Activated CD4-positive, CD25-positive, alpha-beta regulatory T cell treated with anti-CD3 and anti-CD28 coated beads, Interleukin-2, amount 50 U/mL, for 72 hours (primary cell): ENCODE measurements around the gene PREX1.
"Not testable (repeated sequence)": the region's sequence is repeated elsewhere in the genome, so short reads cannot be mapped to it uniquely, and the experiment has no call there.

Source experiments
- DNase-seq: peaks from one replicate; pipeline ENCODE4 v3.0.0; 2021

PREX1 gene

DNA sequence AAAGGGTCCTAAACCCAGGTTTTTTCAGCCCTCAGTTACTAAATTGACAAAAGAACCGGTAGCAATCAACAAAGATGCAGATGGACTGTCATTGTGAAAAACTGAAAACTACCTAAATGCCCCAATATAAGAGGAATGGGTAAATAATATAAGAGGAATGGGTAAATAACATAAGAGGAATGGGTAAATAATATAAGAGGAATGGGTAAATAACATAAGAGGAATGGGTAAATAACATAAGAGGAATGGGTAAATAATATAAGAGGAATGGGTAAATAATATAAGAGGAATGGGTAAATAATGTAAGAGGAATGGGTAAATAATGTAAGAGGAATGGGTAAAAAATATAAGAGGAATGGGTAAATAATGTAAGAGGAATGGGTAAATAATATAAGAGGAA lies 15.7 kb downstream of the PREX1 start:
- not testable (repeated sequence) for DNase-seq

DNA sequence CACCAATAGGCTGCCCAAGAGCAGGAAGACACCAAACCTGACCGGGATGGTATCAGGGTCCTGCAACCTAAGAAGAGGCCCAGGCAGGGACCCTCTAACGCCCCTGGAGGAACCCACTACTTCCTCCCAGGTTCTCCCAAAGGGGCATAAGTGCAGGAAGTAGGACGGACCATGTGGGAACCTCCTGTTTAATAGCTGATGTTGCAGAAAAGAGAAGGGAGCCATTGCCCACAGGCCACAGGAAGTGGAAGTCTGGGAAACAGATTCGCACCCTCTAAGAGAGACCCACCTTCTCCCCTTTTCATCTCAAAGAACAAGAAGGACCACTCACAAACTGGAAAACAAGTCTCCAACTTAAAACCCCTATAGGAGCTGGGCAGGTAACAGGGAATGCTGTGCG lies 18.1 kb downstream of the PREX1 start:
- DNase-seq = no peak

DNA sequence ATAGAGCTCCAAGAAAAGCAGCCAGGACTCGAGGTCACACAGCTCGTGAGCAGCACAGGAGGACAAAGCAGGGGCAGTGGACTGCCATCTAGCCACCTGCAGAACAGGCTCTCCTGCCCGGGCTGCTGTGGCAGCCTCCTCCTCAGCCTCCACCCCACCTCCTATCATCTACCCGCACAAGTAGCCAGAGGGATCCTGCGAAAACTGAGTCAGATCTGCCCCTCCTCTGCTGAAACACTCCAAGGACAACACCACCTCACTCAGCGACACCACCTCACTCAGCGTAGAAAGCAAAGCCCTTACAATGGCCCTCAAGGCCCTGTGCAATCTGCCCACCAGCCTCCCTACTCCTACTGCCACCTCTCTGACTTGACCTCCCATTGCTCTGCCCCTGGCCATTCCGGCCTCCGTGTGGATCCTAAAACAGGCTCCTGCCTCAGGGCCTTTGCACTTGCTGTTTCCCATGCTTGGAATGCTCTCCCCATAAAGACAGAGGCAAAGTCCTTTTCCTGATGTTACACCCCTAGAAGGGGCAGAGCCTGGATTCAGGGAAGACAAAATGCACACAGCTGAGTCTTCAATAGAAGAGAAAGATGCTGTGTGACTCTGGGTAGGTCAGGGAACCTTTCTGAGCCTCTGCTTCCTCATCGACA lies 19.3 kb downstream of the PREX1 start:
- DNase-seq = no peak

DNA sequence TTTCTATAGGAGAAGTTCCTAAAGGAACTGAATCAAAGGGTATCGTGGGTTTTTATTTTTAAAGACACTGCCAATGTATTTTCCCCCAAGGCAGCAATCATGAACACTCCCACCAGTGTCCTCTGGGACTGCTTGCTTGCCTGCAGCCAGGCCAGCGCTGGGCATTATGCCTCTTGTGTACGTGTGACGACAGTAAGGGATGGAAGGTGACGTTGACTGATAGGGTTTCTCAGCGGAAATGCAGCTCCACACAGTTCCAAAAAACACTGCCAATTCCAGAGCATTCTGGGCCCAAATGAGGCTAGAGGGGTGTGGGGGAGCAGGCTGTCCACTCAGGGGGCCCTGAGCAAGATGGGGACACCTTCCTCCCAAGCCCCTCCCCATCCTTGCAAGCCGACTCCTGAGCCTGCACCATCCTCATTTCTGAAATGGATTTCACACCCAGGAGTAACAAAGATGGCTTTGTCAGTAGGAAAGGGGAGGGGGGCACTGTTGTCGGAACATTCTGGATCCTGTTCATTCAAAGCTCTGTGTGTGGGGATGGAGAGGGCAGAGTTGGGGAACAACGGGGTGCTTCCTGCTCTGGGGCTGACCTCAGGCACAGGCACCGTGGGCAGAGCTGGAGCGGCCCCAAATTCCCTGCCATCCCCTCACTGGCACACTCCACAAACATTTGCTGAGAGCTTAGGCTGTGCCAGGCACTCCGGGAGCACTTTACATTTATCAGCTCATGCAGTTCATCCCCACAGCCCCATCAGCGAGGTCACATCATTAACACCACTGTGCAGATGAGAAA lies 20.0 kb downstream of the PREX1 start:
- DNase-seq = no peak

DNA sequence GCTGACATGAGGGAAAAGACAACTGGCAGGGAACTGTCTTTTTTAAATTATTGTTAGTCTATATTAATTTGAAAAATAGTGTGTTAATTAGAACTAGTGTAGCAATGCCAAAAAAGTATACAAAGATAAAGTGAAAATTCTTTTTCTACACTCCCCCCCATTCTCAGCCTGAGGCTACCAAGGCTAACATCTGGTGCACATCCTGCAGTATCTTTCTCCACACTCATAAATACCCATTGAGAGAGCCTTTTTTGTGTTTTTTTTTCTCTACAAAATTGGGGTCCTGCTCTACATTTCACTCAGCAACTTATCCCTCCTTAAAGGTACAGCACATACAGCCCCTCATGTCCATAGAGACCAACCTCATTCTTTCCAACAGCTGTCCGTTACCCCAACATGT lies 20.7 kb downstream of the PREX1 start:
- DNase-seq = no peak

DNA sequence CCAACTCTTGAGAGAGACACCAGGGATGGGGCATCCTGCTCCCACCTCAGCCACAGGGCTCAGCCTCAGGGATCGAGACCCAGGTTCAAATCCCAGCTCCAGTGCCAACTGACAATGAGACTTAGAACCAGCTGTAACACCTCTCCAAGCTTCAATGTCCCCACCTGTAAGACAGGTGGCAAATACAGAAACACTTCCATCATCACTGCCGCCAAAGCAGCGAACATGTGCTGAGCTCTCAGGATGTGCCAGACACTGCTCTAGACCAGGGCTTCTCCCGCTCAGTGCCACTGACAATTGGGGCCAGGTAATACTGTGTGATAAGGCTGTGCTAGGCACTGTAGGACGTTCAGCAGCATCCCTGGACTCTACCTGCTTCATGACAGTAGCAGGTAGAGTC lies 22.1 kb downstream of the PREX1 start:
- no peak for DNase-seq

DNA sequence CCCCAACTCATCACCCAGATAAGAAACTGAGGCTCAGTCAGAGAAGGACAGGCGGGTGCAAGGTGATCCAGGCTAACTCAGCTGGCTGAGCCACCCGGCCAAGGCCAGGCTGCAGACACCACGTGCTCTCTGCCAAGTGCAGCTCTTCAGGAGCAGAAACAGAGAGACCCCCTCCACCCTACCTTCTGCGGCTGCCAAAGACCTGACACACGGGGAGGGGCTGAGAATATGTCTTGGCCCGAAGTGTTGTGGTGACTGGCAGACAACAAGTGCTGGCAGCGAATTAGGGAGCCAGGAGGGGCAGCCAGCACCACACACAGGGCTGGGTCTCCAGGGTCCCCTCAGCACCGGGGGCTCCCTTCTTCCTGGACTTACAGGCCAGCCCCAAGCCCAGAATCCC lies 22.5 kb downstream of the PREX1 start:
- DNase-seq = no peak

DNA sequence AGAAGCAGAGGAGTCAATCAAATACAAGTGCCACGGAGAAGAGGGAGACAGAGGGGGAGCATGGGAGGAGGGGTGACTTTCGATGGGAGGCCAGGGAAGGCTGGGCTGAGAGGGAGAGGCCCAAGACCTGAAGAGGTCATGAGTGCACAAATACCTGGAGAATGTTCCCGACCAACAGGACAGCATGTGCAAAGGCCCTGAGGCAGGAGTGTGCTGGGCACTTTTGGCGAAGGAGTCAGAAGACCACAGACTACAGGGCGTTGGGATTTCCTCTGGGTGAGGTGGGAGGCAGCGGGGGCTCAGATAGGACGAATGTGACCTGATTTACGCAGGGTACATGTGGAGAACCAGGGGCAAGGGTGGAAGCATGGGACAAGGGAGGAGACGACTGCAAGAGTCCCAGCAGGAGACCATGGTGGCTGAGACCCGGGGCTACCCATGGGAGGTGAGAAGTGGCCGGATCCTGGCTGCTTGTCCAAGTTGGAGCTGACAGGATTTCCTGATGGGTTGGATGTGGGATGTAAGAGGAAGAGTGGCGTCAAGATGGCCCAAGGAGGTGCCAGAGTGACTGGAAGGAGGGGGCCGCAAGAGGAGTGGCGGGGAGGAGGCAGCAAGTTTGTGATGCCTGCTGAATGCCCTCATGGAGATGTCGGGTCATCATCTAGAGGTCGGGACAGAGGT lies 23.4 kb downstream of the PREX1 start:
- DNase-seq = no peak

DNA sequence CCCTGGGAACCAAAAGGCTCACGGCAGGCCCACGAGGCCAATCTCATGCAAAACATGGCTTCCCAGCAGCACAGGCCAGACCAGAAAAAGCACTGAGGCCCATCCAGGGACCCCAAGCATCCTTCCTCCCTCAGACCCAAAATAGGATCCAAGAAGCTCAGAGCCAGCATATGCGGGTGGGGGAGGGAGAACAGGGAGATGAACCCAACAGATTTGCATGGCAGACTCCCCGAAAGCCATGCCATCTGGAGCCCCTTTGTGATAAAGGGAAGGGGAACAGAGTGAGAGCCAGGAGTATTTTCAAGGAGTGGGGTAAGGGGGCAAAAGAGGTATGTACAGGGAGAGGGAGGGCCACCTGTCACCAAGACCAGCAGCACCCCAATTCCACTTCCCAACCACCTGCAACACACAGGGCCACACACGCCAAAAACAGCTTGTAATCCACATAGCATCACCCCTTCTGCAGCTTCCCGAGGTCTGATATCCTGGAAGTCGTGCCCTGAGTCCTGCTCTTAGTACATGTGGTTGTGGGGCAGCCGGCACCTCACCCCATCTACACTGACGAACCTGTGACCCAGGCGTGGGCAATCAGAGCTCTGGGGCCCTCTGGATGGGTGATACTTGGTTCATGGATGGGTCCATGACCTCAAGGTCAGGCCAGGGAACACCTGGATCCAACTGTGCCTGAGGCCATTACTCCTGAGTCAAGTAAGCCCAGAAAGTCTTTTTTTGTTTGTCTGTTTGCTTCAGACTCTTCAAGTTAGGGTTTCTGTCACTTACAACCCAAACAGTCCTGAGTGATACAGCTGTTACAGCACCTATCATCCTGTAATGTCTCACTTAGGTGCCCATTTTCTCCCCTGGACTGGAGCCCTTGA lies 24.4 kb downstream of the PREX1 start:
- no peak for DNase-seq

DNA sequence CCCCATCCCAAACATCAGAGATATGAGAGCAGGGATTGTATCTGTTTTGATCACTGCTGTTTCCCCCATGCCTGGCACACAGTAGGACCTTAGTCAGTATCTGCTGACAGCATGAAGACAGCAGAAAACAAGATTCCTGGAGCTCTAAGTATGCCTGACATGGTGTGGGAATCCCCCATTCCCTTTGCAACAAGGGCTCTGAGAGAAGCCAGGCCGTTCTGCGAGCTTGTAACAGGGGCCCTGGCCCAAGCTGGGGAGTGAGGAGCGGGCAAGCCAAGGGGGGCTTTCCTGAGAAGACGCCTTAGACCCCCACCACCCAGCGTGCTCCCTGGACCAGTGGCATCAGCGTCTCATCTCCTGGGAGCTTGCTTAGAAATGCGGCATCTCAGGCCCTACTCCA lies 25.2 kb downstream of the PREX1 start:
- no peak for DNase-seq

DNA sequence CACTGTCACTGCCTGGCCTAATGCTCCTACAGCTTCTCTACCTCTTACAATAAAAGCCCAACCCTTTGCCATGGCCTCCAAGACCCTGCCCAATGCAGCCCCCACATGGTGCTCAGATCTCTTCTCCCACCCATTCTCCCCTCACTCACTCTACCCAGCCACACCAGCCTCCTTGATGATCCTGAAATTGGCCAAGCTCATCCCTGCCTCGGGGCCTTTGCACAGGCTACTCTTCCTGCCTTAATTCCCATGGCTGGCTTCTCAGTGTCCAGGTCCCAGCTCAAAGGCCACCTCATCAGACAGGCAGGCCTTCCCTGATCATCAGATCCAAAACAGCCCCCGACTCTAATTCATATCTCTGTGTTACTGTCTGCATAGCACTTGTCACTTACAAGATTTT lies 25.6 kb downstream of the PREX1 start:
- no peak for DNase-seq

DNA sequence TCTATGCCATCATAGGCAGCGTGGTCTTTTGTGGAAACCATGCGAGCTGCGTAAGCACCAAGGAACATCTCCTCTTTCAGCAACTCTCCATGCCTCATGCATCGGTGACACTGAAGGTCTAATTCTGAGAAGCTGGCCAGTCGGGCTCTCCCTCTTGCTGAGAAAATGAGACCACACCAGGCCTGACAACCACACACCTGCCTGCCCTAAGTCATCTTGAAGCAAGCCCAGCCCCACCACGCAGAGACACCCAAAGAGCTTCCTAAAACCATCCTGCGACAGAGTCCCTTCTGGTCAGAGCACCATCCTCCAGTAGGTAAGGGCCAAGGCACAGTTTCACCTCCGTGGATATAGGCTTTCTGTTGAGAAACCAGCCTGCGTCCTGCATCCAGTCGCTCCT lies 26.6 kb downstream of the PREX1 start:
- no peak for DNase-seq

DNA sequence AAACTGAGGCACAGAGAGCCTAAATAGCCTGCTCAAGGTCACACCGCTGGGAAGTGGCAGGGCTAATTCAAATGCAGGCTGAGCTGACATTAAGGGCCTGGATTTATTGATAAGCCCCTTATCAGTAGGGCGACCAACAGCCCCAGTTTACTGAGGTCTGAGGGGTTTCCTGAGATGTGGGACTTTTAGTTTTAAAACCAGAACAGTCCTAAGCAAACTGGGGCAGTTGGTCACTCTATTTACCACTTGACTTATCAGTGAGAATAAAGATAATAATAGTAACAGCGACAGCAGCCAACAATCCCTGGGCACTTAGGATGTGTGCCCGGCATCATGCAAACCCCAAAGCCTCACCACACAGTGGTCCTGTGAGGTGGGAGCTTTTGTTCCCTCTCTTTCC lies 27.6 kb downstream of the PREX1 start:
- DNase-seq = no peak

DNA sequence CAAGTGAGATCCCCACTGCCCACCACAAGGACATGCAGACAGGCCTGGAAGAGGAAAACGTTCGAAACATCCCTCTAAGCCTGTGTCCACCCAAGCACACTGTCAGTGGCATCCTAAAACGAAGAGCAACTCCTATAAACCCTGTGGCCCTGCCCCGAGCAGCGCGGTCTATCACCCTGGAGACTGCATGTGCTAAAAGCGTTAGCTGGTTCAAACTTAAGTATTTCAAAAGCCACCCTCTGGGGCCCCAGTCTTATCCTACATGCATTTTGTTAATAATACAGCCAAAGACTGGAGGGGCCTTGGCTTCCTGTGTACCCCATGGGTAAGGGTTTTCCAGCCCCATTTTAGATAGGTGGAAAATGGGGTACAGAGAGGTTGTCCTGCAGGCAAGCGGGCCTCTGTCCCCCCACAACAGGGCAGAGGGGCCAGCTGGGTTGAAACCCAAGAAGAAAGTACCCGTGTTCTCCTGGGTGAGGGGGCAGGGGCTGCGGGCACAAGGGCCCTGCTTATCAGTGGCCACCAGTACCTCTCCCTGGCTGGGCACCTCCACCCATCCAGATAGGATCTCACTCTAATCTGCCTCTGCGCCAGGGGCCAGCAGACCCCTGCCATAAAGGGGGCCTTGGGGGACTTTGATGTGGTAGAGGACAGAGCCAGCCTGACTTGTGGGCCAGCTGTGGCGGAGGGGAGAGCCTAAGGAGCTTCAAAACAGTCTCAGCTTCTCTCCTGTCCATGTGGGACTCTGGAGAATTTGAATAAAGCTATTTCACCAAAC lies 28.3 kb downstream of the PREX1 start:
- DNase-seq = no peak

DNA sequence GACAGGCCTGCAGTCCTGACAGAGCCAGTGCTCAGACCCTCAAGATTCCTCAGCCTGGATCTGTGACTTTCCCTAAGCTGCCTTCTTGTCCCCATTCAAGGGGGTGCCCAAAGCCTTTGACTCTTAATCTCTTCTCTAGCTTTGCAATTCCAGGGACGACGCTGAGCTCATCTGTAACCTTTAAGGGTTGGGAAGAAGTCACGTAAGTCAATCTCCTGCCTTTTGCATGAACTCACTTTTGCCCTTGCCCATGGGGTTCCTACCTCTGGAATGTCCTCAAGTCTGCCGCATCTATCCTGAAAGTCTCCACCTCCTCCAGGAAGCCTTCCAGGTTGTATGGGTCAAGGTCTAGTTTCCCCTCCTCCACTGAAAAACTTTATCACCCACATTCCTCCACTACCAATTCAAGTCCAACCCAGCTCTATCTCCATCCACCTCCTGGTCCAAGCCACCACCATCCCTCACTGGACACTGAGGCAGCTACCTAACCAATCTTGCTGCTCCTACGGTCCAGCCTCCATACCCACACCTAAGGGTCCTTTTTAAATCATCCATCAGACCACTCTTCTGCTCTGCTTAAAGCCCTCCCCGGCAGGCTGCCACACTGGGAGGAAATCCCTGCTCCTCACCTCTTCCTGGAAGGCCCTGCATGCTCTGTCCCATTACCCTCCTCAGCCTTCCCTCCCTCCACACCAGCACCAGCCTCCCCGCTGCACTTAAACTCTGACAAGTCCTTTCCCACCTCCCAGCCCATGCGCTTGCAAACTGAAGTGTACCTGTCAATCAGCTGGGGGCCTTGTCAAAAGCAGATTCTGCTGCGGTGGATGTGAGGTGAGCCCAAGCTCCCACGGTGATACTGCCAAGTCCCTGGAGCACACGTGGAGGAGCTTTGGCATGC lies 29.7 kb downstream of the PREX1 start:
- DNase-seq = no peak

DNA sequence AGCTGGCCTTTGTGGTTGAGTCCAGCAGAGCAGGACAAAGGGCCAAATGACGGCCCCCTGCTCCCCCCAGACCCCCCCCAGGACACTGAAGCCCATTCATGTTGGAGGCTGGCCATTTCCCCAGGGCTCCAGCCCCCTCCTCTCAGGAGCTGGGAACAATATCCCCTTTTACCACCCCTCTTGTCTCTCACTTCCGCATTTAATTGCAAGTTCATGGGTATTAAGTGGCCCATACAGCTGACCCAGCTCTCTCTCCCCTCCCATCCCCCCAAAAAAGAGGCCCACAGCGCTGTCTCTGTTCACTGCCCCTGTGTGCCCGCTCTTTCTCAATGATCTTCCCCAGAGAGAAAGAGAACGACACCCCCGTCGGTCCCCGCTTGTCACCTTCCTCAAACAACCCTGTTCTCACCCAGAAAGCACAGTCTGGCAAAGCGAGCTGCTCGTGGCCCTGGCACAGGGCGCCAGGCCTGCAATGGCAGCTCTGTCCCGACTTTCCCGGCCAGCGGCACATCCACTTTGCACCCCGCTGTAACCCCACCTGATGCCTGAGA lies 30.4 kb downstream of the PREX1 start:
- no peak for DNase-seq

DNA sequence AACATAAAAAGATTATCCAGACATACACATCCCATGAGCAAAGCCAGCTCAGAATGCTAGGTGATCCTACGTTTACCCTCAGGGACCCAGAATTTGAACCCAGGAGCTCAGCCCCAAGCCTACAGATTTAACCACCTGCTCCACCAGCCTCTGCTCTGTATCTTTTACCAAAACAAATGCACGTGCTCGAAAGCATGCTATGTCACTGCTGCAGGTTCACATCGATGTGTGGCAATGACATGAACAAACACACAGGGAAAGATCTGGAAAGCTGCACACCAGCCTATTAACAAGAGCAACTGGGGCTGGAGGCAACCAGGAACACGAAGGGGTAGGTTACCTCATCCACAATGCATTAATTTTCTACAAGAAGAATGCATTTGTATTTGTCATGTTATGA lies 32.1 kb downstream of the PREX1 start:
- no peak for DNase-seq

DNA sequence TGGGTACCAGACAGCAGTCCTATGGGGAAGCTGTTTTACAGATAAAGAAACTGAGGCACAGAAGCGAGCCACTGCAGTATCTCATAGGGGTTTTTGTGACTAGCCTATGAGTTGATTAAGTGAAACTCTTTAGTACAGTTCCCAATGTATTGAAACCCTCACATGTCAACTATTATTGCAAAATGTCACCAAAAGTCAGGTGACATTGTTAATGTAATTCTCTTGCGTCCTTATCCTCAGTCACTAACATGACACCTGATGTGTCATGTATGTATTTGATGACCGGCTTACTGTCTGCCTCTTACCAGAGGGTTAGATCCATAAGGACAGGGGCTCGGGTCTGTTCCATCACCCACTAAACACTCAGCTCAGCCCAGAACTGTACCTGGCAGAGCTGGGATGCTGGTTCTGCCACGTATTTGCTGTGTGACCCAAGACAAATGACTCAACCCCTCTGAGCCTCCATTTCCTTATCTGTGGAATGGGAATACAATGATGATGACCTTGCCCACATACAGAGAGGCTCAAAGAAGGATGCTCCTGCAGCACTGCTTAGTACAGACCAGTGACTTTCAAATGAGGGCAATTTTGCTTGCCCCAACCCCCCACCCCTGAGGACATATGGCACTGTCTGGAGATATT lies 32.9 kb downstream of the PREX1 start:
- no peak for DNase-seq

DNA sequence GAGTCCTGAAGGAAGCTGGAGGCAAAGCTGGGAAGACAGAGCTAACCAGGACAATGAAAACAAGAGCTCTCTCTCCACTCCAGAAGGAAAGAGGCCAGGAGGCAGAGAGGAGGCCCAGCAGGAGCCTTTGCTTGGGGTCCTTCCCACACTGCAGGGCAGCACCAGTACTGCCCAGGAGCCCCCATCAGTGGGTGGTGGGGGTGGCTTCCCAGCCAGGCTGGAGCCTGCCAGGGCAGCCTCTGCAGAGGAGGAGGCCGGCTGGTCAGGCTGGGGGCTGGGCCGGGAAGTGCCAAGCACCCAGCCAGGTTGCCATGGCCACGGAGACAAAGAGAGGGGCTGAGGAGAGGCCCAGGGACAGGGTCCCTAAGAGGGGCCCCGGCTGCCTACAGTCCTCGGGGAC lies 33.4 kb downstream of the PREX1 start:
- DNase-seq = no peak

DNA sequence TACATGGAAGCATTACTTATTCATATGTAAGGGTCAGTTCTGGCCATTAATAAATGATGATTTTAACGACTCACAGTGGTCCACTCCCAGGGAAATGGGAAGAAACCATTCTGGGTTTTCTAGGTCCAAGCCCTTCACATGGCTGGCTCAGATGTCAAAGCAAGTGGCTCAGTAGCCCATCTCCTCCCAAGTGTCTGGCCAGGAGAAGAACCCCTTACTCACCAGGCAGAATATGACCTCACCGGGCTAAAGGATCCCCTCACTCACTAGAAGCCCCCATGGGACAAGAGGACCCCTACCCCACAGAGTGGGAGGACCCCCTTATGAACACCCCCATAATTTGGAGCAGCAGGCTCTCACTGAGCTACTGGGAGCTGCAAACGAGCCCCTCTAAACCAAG lies 34.0 kb downstream of the PREX1 start:
- DNase-seq = no peak

DNA sequence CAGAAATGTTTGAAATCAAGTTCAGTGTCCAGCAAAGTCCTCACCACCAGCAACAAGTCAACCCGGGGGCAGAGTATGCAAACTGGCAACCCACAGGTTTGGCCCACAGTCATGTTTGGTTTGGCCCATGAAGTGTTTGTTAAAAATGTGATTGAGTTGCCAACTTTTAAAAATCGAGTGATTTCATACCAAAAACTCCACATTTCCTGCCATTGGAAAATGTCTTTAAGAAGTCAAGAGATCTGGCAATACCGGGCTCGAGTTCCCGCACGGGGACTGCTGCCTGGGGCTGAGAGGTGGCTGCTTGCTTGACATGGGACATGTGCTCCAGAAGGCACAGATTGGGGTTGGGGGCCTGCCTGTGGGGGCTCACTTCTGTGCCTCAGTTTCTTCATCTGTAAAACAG lies 36.1 kb downstream of the PREX1 start:
- DNase-seq = no peak
